GM18519 (cell line): ENCODE results near the gene CXCL16.
"Not testable (repeated sequence)": the region's sequence is repeated elsewhere in the genome, so short reads cannot be mapped to it uniquely, and the experiment has no call there.

ENCODE experiments used
- ATAC-seq: cut with Tn5 transposase; IDR thresholded peaks from one replicate; pipeline ENCODE4 v1.9.1; 2021; ENCODE audit warnings: mild to moderate bottlenecking, moderate library complexity; ENCODE audit not compliant: unreplicated experiment, low FRiP score

Gene CXCL16

DNA sequence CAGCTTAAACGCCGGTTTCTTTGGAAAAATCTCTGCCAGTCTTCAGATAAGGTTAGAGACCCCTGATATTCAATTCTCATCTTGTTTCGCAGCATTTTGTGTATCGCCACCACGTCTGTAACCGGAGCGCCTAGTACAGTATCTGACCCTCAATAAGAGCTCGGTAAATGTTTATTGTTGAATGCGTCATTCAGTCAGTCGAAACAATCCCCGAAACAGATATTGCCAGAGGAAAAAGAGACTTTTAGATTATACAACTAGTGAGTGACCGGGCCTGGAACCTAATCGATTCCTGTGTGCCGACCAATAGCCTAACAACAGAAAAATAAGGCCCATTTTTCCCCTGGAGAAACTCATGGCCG lies 36.4 kb downstream of the CXCL16 start:
- no peak for ATAC-seq

DNA sequence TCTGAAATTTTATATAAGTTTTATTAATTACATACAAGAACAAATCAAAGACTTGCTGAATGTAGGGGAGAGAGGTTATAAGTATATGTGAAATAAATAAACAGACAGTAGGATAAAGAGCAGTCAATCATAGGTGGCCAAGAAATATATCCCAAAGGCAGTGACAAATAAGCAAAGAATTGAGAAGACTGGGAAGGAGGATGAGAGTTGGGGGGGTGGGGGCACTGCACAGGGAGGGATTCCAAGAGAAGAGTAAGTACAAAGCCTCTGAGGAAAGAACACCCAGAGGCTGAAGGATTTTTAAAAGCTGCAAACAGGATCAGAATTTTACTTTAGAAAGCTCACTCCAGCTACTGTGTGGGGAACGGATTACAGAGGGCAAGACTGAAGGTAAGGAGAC lies 38.6 kb downstream of the CXCL16 start:
- no peak for ATAC-seq

DNA sequence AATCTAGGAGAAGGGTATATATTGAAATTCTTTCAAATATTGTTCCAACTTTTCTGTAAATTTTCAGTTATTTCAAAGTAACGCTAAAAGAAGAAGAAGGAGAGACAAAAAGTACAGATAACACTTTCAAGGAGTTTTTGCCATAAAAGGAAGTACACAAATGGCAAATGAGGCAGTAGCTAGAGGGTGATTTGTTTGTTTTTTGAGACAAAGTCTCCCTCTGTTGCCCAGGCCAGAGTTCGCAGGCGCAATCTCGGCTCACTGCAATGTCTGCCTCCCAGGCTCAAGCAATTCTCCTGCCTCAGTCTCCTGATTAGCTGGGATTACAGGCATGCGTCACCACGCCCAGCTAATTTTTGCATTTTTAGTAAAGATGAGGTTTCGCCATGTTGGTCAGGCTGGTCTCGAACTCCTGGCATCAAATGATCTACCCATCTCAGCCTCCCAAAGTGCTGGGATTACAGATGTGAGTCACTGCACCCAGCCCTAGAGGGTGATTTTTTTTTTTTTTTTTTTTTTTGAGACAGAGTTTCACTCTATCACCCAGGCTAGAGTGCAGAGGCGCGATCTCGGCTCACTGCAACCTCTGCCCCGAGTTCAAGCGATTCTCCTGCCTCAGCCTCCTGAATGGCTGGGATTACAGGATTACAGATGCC lies 40.2 kb downstream of the CXCL16 start:
- ATAC-seq, result not testable (repeated sequence)

DNA sequence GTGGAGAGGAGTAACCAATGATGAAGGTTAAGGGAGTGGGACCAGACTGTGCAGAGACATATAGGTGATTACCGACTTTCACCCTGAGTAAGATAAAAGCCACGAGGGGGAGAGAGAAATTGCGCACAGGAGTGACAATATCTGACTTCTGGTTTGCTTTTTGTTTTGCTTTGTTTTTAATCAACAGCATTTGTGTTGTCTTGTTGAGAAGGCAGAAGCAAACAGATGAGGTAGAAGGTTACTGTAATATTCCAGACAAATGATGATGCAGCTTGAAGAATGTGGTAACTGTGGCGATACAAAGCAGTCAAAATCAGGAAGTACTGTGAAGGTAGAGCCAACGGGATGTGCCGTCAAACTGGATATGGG lies 43.3 kb downstream of the CXCL16 start:
- no peak for ATAC-seq

DNA sequence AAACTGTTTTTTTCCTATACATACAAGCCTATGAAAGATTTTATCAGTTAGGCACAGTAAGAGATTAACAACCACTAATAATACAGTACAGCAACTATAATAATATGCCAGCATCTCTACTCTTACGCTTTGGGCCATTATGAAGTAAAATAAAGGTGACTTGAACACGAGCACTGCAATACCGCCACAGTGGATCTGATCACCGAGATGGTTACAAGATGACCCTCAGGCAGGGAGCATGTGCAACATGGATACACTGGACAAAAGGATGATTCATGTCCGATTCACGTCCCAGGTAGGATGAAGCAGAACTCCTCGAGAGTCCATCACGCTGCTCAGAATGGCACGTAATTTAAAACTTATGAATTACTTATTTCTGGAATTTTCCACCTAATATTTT lies 46.3 kb downstream of the CXCL16 start:
- ATAC-seq, result no peak

DNA sequence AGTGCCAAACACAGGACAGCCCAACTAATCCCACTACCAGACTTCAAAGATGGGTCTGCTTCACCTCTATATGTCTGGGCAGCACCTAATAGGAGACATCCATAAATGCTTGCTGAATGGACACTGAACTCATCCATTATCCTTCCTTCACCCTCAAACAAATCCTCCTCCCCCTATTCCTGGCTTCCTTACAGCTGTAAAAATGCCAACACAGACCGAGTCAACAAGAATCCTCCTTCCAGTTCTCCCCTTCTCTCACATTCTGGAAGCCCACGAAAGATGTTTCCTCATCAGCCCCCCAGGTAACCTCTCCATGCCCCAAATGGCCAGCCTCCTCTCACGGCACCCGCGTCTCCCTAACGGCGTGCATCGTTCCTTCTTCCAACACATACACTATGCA lies 48.0 kb downstream of the CXCL16 start:
- ATAC-seq, result no peak

DNA sequence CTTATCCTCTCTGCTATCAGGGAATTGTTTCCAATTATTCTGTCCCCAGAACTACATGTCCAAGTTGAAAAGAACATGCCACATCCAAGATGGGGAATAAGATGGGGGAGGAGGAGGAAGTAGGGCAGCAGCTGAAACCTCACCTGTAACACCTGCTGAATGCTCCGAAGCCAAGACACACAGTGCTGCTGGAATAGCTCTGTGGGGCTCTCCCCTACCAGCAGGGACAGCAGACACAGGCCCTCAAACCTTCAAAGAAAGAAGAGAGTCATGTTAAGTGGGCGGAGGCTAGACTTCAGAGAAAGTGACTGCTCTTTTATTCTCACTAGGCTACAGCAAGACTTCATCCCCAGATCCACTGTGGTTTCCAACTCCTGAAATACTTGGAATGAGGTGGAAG lies 49.0 kb downstream of the CXCL16 start:
- ATAC-seq, result no peak

DNA sequence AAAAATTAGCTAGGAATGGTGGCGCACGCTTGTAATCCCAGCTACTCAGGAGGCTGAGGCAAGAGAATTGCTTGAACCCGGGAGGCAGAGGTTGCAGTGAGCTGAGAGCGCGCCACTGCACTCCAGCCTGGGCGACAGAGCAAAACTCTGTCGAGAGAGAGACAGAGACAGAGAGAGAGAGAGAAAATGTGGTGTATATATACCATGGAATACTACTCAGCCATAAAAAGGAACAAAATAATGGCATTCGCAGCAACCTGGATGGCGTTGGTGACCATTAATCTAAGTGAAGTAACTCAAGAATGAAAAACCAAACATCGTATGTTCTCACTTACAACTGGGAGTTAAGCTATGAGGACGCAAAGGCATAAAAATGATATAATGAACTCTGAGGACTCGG lies 49.9 kb downstream of the CXCL16 start:
- ATAC-seq, result not testable (repeated sequence)

DNA sequence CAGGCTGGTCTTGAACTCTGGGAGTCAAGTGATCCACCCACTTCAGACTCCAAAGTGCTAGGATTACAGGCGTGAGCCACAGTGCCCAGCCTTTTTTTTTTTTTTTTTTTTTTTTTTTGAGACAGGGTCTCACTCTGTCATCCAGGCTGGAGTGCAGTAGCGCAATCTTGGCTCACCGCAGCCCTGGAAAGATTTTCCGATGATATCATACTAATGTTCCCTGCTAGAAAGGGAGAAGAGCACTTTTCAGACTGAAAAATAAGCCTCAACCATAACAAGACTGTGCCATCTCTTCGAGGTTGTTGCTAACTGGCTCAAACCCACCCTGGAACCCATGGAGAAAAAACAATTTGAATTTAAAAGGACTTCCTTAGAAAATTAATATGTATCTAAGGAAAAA lies 56.0 kb downstream of the CXCL16 start:
- ATAC-seq, result not testable (repeated sequence)
